ENCODE measurements around the gene STK24. TPM values are rescaled to one million over a fixed set of nuclear protein-coding genes. Genes with fewer than 3 reads are reported as not detected.
A peak's percentile ranks its signal among the peaks of the same experiment; 100 is the strongest.

Gene STK24
- total RNA-seq, 2 experiments from 2014 or later: 146 to 173 TPM

DNA sequence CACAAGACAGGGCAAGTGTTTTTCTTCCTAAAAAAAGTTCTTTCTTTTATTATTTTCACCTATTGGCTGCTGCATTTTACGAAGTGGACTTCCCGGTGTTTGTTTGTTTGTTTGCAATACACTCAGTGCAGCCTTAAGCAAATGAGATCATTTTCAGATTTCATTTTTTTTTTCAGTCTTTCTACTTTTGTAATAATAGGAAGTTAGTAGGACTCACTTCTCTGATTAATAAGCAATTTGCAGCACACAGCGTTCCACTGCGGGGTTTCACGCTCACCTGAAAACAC lies 128.3 kb downstream of the STK24 start:
- Mint-ChIP-seq H3K36me3 (ENCODE audit: low read depth) (peaks cover 29% of the 10 kb centered on the region), H3K9me3 (ENCODE audit: low read depth) (no peaks in the 10 kb centered on the region), H3K27ac (peak overlapping the region; percentile 27), H3K27me3 (no peaks in the 10 kb centered on the region), H3K4me1 (peaks cover 33% of the 10 kb centered on the region), H3K4me3 (no peak overlapping the region)
- no peak for DNase-seq
- intact Hi-C loops (cut with DNase I, micrococcal nuclease): loop anchor here in 1 of 2 experiments (5.0 kb wide), 1 partner anchor 591 kb away; no protein-coding TSS in a partner anchor
- ChIA-PET POLR2A (no interaction called here), CTCF (interaction anchor here (6.0 kb wide), 1 partner anchor 204 kb away, joined by 103 read pairs; no protein-coding TSS in a partner anchor)
- ATAC-seq: no peak

DNA sequence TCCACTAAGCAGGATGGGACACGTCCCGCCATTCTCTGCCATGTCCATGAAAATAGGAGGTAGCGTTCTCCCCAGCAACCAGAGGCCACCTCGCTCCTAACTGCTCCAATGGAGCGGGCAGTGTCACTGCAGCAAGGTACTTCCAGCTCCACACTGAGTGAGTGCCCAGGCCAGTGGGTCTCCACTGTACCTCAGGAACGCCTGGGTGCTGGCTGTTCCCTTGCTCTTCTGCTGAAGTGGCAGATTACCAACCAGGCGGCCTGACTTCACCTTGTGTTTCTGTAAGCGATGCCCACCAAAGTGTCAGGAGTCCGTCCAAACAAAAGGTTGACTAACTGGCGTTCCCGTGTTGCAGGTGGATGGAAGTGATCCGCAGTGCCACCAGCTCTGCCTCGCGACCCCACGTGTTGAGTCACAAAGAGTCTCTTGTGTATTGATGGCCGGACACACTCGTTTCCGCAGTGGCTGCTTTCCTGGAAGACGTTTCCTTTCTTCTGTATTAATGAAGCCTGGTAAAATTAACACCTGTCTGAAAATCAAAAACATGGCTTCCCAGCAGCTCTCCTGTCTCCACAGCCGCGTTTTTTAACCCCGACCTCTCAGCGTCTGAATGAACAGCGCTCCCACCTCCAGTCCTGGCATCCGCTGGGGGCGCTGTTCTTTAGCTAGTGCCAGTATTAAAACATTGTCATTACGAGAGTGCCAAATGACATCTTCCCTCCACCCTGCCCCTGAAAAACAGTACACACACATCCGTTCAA lies 128.8 kb downstream of the STK24 start:
- H3K4me3 Mint-ChIP-seq: no peak overlapping the region
- peak overlapping the region; percentile 27 for H3K27ac Mint-ChIP-seq
- CTCF ChIA-PET: interaction anchor here (1.4 to 6.0 kb wide), 3 partner anchors 205 to 223 kb away, joined by 7 to 103 read pairs (median 16); no protein-coding TSS in a partner anchor
- H3K36me3 Mint-ChIP-seq (ENCODE audit: low read depth): peaks cover 28% of the 10 kb centered on the region
- peaks cover 33% of the 10 kb centered on the region for H3K4me1 Mint-ChIP-seq
- intact Hi-C loops (cut with DNase I, micrococcal nuclease): loop anchor here in 1 of 2 experiments (5.0 kb wide), 1 partner anchor 591 kb away; no protein-coding TSS in a partner anchor
- no peaks in the 10 kb centered on the region for H3K27me3 Mint-ChIP-seq
- no peaks in the 10 kb centered on the region for H3K9me3 Mint-ChIP-seq (ENCODE audit: low read depth)
- ATAC-seq: peak; percentile 22
- POLR2A ChIA-PET: no interaction called here
- peak; percentile 64 for DNase-seq

GRCh38 chr13:98447130-98447529 lies 129.8 kb downstream of the STK24 start:
- intact Hi-C loops (cut with DNase I, micrococcal nuclease): loop anchor here in 1 of 2 experiments (5.0 kb wide), 1 partner anchor 590 kb away; no protein-coding TSS in a partner anchor
- Mint-ChIP-seq H3K9me3 (ENCODE audit: low read depth) (no peaks in the 10 kb centered on the region), H3K27me3 (no peaks in the 10 kb centered on the region), H3K36me3 (ENCODE audit: low read depth) (peaks cover 21% of the 10 kb centered on the region), H3K4me3 (no peak overlapping the region), H3K27ac (no peak overlapping the region), H3K4me1 (peaks cover 31% of the 10 kb centered on the region)
- CTCF ChIA-PET: interaction anchor here (0.7 to 6.0 kb wide), 6 partner anchors 135 to 224 kb away, joined by 3 to 103 read pairs (median 8); no protein-coding TSS in a partner anchor
- ATAC-seq: no peak
- no peak for DNase-seq
- POLR2A ChIA-PET: no interaction called here

DNA sequence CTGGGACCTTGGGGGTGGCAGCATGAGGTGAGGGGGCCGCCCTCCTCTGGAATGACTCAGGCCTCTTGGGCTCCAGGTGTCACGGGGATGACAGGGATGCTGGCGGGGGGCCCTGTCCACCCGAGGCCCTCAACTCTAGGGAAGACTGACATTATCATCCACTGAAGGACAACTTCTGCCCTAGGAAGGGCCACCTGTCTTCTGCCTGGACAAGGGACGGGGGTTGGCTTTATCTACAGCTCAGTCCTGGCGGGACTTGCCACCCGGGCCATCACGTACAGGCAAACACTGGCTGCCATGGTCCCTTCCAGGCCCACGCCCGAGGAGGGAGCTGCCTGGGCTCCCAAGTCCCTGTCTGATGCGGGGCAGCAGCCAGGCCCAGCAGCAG lies 130.7 kb downstream of the STK24 start:
- intact Hi-C loops (cut with DNase I, micrococcal nuclease): loop anchor here in 1 of 2 experiments (5.0 kb wide), 1 partner anchor 589 kb away; no protein-coding TSS in a partner anchor
- ATAC-seq (no peak), DNase-seq (no peak)
- Mint-ChIP-seq H3K27me3 (no peaks in the 10 kb centered on the region), H3K9me3 (ENCODE audit: low read depth) (no peaks in the 10 kb centered on the region), H3K27ac (no peak overlapping the region), H3K4me3 (no peak overlapping the region), H3K36me3 (ENCODE audit: low read depth) (peaks cover 12% of the 10 kb centered on the region), H3K4me1 (peaks cover 22% of the 10 kb centered on the region)
- POLR2A ChIA-PET: no interaction called here
- CTCF ChIA-PET: interaction anchor here (0.6 to 6.0 kb wide), 19 partner anchors 11 to 763 kb away, joined by 3 to 103 read pairs (median 4); no protein-coding TSS in a partner anchor

- ChIA-PET POLR2A (interaction anchor here (1.0 kb wide), 1 partner anchor 9 kb away, joined by 3 read pairs; no protein-coding TSS in a partner anchor), CTCF (interaction anchor here (0.6 to 6.0 kb wide), 39 partner anchors 9 to 687 kb away, joined by 3 to 103 read pairs (median 4); partner anchors contain the start of gene STK24)
- intact Hi-C loops (cut with DNase I, micrococcal nuclease): loop anchor here (1.0 to 5.0 kb wide), 4 partner anchors 208 to 588 kb away; no protein-coding TSS in a partner anchor
- H3K27ac Mint-ChIP-seq: peak overlapping the region; percentile 88
- peak; percentile 89 for DNase-seq
- H3K4me1 Mint-ChIP-seq: peaks cover 15% of the 10 kb centered on the region
- no peaks in the 10 kb centered on the region for H3K9me3 Mint-ChIP-seq (ENCODE audit: low read depth)
- peak; percentile 95 for ATAC-seq
- peaks cover 10% of the 10 kb centered on the region for H3K36me3 Mint-ChIP-seq (ENCODE audit: low read depth)
- no peaks in the 10 kb centered on the region for H3K27me3 Mint-ChIP-seq
- H3K4me3 Mint-ChIP-seq: no peak overlapping the region
These were observed 131.3 kb downstream of the STK24 start for GRCh38 chr13:98445340-98446233.

DNA sequence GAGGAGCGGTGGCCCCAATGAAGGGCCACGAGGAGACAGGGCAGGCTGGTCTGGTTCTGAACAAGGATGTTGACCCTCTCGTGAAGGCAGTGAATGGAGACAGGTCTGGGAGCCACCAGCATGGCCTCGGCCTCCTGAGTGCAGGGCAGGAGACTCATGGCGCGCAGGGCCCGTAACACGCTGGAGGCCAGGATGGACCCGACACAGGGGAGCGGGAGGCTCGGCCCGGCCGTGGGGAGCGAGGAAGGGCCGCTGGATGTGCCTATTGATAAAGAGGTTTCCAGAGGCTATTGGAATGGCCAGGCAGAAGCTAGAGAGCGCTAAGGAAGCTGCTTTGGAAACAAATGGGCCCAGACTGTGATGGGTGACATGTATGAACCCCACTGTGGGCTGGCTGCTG lies 132.5 kb downstream of the STK24 start:
- DNase-seq (no peak), ATAC-seq (no peak)
- Mint-ChIP-seq H3K4me1 (peaks cover 15% of the 10 kb centered on the region), H3K27ac (no peak overlapping the region), H3K4me3 (no peak overlapping the region), H3K27me3 (no peaks in the 10 kb centered on the region), H3K36me3 (ENCODE audit: low read depth) (peaks cover 9% of the 10 kb centered on the region), H3K9me3 (ENCODE audit: low read depth) (no peaks in the 10 kb centered on the region)
- intact Hi-C loops (cut with DNase I, micrococcal nuclease): loop anchor here in 1 of 2 experiments (2.0 kb wide), 1 partner anchor 398 kb away; no protein-coding TSS in a partner anchor
- CTCF ChIA-PET: interaction anchor here (0.6 to 6.0 kb wide), 16 partner anchors 8 to 228 kb away, joined by 3 to 103 read pairs (median 6); partner anchors contain the start of gene STK24
- POLR2A ChIA-PET: interaction anchor here (0.6 kb wide), 1 partner anchor 128 kb away, joined by 3 read pairs; no protein-coding TSS in a partner anchor

GRCh38 chr13:98443800-98444325 lies 133.0 kb downstream of the STK24 start:
- Mint-ChIP-seq H3K36me3 (ENCODE audit: low read depth) (peaks cover 6% of the 10 kb centered on the region), H3K27me3 (no peaks in the 10 kb centered on the region), H3K9me3 (ENCODE audit: low read depth) (no peaks in the 10 kb centered on the region), H3K4me1 (peaks cover 15% of the 10 kb centered on the region), H3K4me3 (no peak overlapping the region), H3K27ac (no peak overlapping the region)
- intact Hi-C loops (cut with DNase I, micrococcal nuclease): loop anchor here in 1 of 2 experiments (2.0 kb wide), 1 partner anchor 399 kb away; no protein-coding TSS in a partner anchor
- ChIA-PET CTCF (interaction anchor here (0.6 to 6.0 kb wide), 4 partner anchors 21 to 229 kb away, joined by 3 to 103 read pairs (median 26); no protein-coding TSS in a partner anchor), POLR2A (no interaction called here)
- ATAC-seq (no peak), DNase-seq (no peak)

- intact Hi-C loops (cut with DNase I, micrococcal nuclease): no loop called here
- Mint-ChIP-seq H3K27ac (no peak overlapping the region), H3K4me3 (no peak overlapping the region)
These were observed 133.6 kb downstream of the STK24 start for GRCh38 chr13:98443329-98443728.

DNA sequence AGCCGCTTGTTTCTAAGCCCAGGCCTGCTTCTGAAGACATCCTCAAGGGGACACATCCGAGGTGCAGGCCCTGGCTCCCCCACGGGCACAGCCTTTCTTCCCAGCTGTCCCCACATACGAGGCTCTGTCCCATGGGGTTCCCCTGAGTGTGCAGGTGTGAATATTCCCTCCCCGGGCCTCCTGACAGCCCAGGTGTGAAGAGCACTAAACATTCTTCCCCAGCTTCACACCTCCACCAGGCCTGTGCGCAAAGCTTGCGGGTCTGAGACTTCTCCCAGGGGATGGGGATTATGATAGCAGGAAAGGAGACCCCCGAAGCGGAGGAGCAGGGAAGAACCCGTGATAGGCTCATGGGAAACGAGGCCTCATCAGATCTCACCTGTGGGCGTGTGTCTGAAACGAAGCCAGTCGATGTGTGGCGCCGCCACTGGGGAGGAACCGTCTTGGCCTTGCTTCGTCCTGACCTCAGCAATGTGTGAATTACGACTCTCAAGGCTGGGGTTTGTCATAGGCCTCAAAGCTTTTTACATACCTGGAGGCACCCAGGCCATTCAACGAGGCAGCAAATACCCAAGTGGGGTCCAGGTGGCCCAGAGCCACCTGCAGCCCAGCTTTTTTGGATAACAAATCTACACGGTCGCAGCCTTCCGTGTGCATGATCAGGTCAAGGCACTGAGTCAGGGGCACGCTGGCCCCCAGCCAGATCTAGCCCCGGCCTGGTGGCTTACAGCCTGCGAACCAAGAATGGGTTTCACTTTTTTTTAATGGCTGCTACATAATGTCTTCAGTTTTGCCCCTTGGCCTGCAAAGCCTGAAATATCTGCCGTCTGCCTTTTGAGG lies 134.3 kb downstream of the STK24 start:
- ChIA-PET CTCF (interaction anchor here (0.7 to 6.0 kb wide), 4 partner anchors 12 to 215 kb away, joined by 3 to 103 read pairs (median 4); no protein-coding TSS in a partner anchor), POLR2A (no interaction called here)
- Mint-ChIP-seq H3K27me3 (no peaks in the 10 kb centered on the region), H3K27ac (no peak overlapping the region), H3K36me3 (ENCODE audit: low read depth) (peaks cover 6% of the 10 kb centered on the region), H3K4me3 (no peak overlapping the region), H3K9me3 (ENCODE audit: low read depth) (no peaks in the 10 kb centered on the region), H3K4me1 (peaks cover 15% of the 10 kb centered on the region)
- ATAC-seq (no peak), DNase-seq (no peak)
- intact Hi-C loops (cut with DNase I, micrococcal nuclease): no loop called here

More at GRCh38 chr13:98443329-98443728, 133.6 kb downstream of the STK24 start:
- ChIA-PET CTCF (interaction anchor here (0.7 to 6.0 kb wide), 3 partner anchors 12 to 229 kb away, joined by 3 to 103 read pairs (median 48); no protein-coding TSS in a partner anchor), POLR2A (no interaction called here)
- no peak for DNase-seq
- Mint-ChIP-seq H3K4me1 (peaks cover 15% of the 10 kb centered on the region), H3K27me3 (no peaks in the 10 kb centered on the region), H3K36me3 (ENCODE audit: low read depth) (peaks cover 6% of the 10 kb centered on the region), H3K9me3 (ENCODE audit: low read depth) (no peaks in the 10 kb centered on the region)
- ATAC-seq: no peak

- Mint-ChIP-seq H3K27ac (no peak overlapping the region), H3K27me3 (no peaks in the 10 kb centered on the region), H3K4me3 (no peak overlapping the region), H3K9me3 (ENCODE audit: low read depth) (no peaks in the 10 kb centered on the region), H3K36me3 (ENCODE audit: low read depth) (no peaks in the 10 kb centered on the region), H3K4me1 (peaks cover 15% of the 10 kb centered on the region)
- ChIA-PET CTCF (interaction anchor here (0.6 to 1.8 kb wide), 2 partner anchors 212 to 402 kb away, joined by 3 to 6 read pairs; no protein-coding TSS in a partner anchor), POLR2A (no interaction called here)
- DNase-seq (no peak), ATAC-seq (no peak)
- intact Hi-C loops (cut with DNase I, micrococcal nuclease): no loop called here
These were observed 135.7 kb downstream of the STK24 start for GRCh38 chr13:98441056-98441676.
